Caco-2 (cell line): Measurements from ENCODE around the gene TAMALIN. TPM values are rescaled to one million over a fixed set of nuclear protein-coding genes. Genes with fewer than 3 reads are reported as not detected.

Source experiments
- BruUV-seq: library from RNA; stranded (reverse); fragments of 400-500 nt; replicated peaks from 2 replicates; lab custom pipeline; 2021; lab: Mats Ljungman, UMichigan
- CTCF ChIA-PET: fragments of 300-600 bp; sonication (Branson Sonifier 250); formaldehyde crosslinking; loops from one replicate; lab custom pipeline; 2022; ENCODE audit warnings: antibody characterized with exemption; lab: Charles Lee
- POLR2A ChIA-PET: fragments of 300-600 bp; sonication (Branson Sonifier 250); formaldehyde crosslinking; loops from one replicate; lab custom pipeline; 2022; ENCODE audit warnings: antibody characterized with exemption; lab: Charles Lee
- DNase-seq, 2 experiments: peaks; one replicate each; pipeline versions ENCODE4 v3.0.0 to v3.0.0-alpha.2; 2020 to 2022
- H3K27me3 ChIP-seq: replicated peaks from 2 replicates; pipeline ENCODE4 v1.6.0; 2011; ENCODE audit warnings: low read length; ENCODE audit not compliant: control insufficient read depth, insufficient read depth
- H3K36me3 ChIP-seq: 2 replicates; pipeline ENCODE4 v1.5.1; 2011; ENCODE audit warnings: low read length; ENCODE audit not compliant: control insufficient read depth, insufficient read depth
- H3K4me1 ChIP-seq: fragments of 250-450 bp; sonication (Bioruptor Pico); 2 replicates; pipeline ENCODE4 v1.5.1; 2020; ENCODE audit warnings: mild to moderate bottlenecking
- H3K4me3 ChIP-seq: 2 replicates; pipeline ENCODE4 v1.5.1; 2011; ENCODE audit warnings: low read depth, mild to moderate bottlenecking, control low read depth, low read length
- H3K9me3 ChIP-seq: fragments of 250-450 bp; sonication (Bioruptor Pico); 2 replicates; pipeline ENCODE4 v1.5.1; 2020; ENCODE audit warnings: mild to moderate bottlenecking, moderate library complexity
- H3K27ac Mint-ChIP-seq: one replicate; pipeline ENCODE4 v1.8.0; 2022; ENCODE audit warnings: mixed read lengths; ENCODE audit not compliant: unreplicated experiment
- H3K27me3 Mint-ChIP-seq: one replicate; pipeline ENCODE4 v1.8.0; 2022; ENCODE audit warnings: mixed read lengths; ENCODE audit not compliant: insufficient read depth, unreplicated experiment
- H3K36me3 Mint-ChIP-seq: one replicate; pipeline ENCODE4 v1.8.0; 2022; ENCODE audit warnings: mild to moderate bottlenecking, mixed read lengths; ENCODE audit not compliant: insufficient read depth, unreplicated experiment
- H3K4me1 Mint-ChIP-seq: one replicate; pipeline ENCODE4 v1.8.0; 2022; ENCODE audit warnings: low read depth, mixed read lengths; ENCODE audit not compliant: unreplicated experiment
- H3K4me3 Mint-ChIP-seq: one replicate; pipeline ENCODE4 v1.8.0; 2022; ENCODE audit warnings: mild to moderate bottlenecking, moderate library complexity, mixed read lengths; ENCODE audit not compliant: unreplicated experiment
- H3K9me3 Mint-ChIP-seq: one replicate; pipeline ENCODE4 v1.8.0; 2022; ENCODE audit warnings: mixed read lengths; ENCODE audit not compliant: unreplicated experiment
- intact Hi-C: fragments of 100-400 bp; cut with micrococcal nuclease; formaldehyde crosslinking; loops from one replicate; pipeline ENCODE4 v1.10.0; 2022; ENCODE audit not compliant: unreplicated experiment
- total RNA-seq: library from RNA; stranded (reverse); gene quantifications from 2 replicates; pipeline ENCODE4 v1.2.3, GENCODE V29; 2022
- TF ChIP-seq, protein P1 (sequence below), 2 experiments: fragments of 200-600 bp in 1 of 2; IDR thresholded peaks; 1 replicate in 1 of 2; 2 replicates in 1 of 2; pipeline versions ENCODE4 v1.5.1 to v1.8.0; 2011 to 2022; ENCODE audit warnings: antibody characterized with exemption in 1 of 2, control low read depth in 1 of 2, inconsistent platforms in 1 of 2, low read depth in 1 of 2, low read length in 1 of 2, mild to moderate bottlenecking in 1 of 2, moderate library complexity in 1 of 2; ENCODE audit not compliant: insufficient read depth in 1 of 2, severe bottlenecking in 1 of 2, unreplicated experiment in 1 of 2

Gene TAMALIN
- total RNA-seq, 1 experiment from 2014 or later, result 4.1 TPM

DNA sequence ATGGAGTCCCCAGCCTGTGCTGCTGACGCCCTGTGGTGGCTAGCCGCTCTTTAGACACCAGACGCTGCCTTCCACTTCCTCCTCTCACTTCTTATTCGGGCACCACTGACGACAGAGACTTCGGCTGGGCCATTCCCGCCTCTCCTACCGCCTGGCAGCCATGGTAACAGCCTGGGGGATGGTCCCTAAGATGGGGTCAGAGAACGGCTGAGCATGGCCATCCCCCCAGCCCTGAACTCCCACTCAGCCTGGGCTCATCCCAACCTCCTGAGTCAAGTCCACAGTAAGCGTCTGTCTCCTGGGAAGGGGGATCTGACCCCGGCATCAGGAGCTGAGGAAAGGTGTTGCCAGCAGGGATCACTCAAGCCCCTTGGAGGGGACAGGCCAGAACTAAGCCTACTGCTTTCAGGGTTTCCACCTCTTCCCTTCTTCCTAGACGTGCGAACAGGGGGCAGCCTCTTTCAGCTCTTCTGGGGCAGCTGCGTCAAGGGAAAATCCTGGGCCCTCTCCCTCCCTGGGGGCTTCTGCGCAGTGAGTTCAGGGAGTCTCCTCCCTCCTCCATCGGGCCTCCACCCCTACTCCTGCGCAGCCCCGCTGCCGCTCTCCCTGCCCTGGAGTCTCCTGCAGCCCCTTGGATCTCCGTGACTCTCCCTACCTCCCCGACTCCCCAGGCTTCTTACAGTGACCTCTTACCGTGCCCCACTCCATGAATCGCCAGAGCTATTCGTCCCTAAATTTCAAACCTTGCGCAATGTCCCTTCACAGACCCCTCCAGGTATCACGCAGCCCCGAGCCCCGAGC is 643 bp upstream of the TAMALIN start:
- H3K4me3 ChIP-seq, result no peak overlapping the region
- no peaks in the 10 kb centered on the region for H3K36me3 ChIP-seq
- H3K27me3 ChIP-seq, result no peaks in the 10 kb centered on the region
- intact Hi-C loops, result no loop called here
- no peaks in the 10 kb centered on the region for H3K4me1 ChIP-seq
- Mint-ChIP-seq H3K9me3 (no peaks in the 10 kb centered on the region), H3K27ac (no peak overlapping the region), H3K4me3 (no peak overlapping the region), H3K27me3 (no peaks in the 10 kb centered on the region), H3K4me1 (no peaks in the 10 kb centered on the region), H3K36me3 (peaks cover 46% of the 10 kb centered on the region)
- no peak for DNase-seq
- TF ChIP-seq, protein P1, sequence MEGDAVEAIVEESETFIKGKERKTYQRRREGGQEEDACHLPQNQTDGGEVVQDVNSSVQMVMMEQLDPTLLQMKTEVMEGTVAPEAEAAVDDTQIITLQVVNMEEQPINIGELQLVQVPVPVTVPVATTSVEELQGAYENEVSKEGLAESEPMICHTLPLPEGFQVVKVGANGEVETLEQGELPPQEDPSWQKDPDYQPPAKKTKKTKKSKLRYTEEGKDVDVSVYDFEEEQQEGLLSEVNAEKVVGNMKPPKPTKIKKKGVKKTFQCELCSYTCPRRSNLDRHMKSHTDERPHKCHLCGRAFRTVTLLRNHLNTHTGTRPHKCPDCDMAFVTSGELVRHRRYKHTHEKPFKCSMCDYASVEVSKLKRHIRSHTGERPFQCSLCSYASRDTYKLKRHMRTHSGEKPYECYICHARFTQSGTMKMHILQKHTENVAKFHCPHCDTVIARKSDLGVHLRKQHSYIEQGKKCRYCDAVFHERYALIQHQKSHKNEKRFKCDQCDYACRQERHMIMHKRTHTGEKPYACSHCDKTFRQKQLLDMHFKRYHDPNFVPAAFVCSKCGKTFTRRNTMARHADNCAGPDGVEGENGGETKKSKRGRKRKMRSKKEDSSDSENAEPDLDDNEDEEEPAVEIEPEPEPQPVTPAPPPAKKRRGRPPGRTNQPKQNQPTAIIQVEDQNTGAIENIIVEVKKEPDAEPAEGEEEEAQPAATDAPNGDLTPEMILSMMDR (IDR thresholded peaks at IDR 0.05; ENCODE audit: insufficient read depth in 1 of 2, low read depth in 1 of 2, low read length in 1 of 2, severe bottlenecking in 1 of 2, unreplicated experiment in 1 of 2), result no peak
- H3K9me3 ChIP-seq, result no peaks in the 10 kb centered on the region
- BruUV-seq, result no TSS peak
- ChIA-PET POLR2A (no interaction called here), CTCF (interaction anchor here (1.0 to 3.1 kb wide), 3 partner anchors 14 to 19 kb away, joined by 5 to 69 read pairs (median 6); no protein-coding TSS in a partner anchor)

DNA sequence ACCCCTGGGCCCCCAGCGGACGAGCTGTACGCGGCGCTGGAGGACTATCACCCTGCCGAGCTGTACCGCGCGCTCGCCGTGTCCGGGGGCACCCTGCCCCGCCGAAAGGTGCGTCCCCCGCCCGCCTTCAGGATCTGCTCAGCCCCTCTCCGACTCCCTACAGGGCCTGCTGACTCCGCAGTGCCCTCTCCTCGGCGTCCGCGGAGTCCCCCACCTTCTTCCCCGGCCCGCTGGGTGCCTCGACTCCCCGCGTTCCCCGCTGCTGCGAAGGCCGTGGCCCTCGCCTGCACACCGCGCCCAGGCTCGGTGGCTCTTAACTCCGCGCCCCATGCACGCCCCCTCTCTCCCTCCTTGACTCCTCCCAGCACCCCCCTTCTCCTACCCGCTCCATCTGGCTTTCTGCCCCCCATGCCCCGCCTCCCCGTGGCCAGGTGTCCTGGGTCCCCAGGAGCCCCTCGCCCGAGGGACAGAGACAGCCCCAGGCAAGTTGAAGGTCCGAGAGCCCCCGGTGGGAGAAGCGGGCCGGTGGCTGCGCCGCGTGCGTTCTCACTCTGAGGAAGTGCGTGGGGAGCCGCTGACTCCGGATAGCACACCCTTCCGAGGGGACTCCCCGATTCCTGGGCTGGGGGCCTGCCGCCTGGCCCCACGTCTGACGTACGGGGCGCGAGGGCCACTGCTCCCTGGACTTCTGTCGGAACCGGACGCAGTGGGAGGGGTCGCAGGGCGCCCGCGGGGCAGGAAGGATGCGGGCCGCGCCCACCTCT is 594 bp downstream of the TAMALIN start:
- TF ChIP-seq, protein P1 (IDR thresholded peaks at IDR 0.05; ENCODE audit: insufficient read depth in 1 of 2, low read depth in 1 of 2, low read length in 1 of 2, severe bottlenecking in 1 of 2, unreplicated experiment in 1 of 2), result no peak
- Histone ChIP-seq H3K36me3 (no peaks in the 10 kb centered on the region), H3K4me3 (no peak overlapping the region), H3K27me3 (no peaks in the 10 kb centered on the region), H3K9me3 (no peaks in the 10 kb centered on the region), H3K4me1 (no peaks in the 10 kb centered on the region)
- H3K27ac Mint-ChIP-seq, result no peak overlapping the region
- H3K9me3 Mint-ChIP-seq, result no peaks in the 10 kb centered on the region
- DNase-seq, result no peak
- intact Hi-C loops, result no loop called here
- no TSS peak for BruUV-seq
- POLR2A ChIA-PET, result no interaction called here
- H3K36me3 Mint-ChIP-seq, result peaks cover 41% of the 10 kb centered on the region
- H3K4me3 Mint-ChIP-seq, result no peak overlapping the region
- no peaks in the 10 kb centered on the region for H3K4me1 Mint-ChIP-seq
- no peaks in the 10 kb centered on the region for H3K27me3 Mint-ChIP-seq
- CTCF ChIA-PET, result interaction anchor here (0.6 to 1.1 kb wide), 2 partner anchors 16 to 18 kb away, joined by 4 to 6 read pairs; no protein-coding TSS in a partner anchor

GRCh38 chr12:52007982-52008510 is 1.3 kb downstream of the TAMALIN start:
- BruUV-seq, result no TSS peak
- no peak for DNase-seq
- Mint-ChIP-seq H3K4me1 (no peaks in the 10 kb centered on the region), H3K9me3 (no peaks in the 10 kb centered on the region), H3K36me3 (peaks cover 40% of the 10 kb centered on the region), H3K27ac (no peak overlapping the region), H3K27me3 (no peaks in the 10 kb centered on the region), H3K4me3 (no peak overlapping the region)
- TF ChIP-seq, protein P1 (IDR thresholded peaks at IDR 0.05; ENCODE audit: insufficient read depth in 1 of 2, low read depth in 1 of 2, low read length in 1 of 2, severe bottlenecking in 1 of 2, unreplicated experiment in 1 of 2), result no peak
- H3K9me3 ChIP-seq, result no peaks in the 10 kb centered on the region
- intact Hi-C loops, result no loop called here
- H3K27me3 ChIP-seq, result no peaks in the 10 kb centered on the region
- CTCF ChIA-PET, result interaction anchor here (0.6 to 3.5 kb wide), 4 partner anchors 13 to 25 kb away, joined by 3 to 37 read pairs (median 4); no protein-coding TSS in a partner anchor
- POLR2A ChIA-PET, result no interaction called here
- H3K4me1 ChIP-seq, result no peaks in the 10 kb centered on the region
- no peaks in the 10 kb centered on the region for H3K36me3 ChIP-seq
- H3K4me3 ChIP-seq, result no peak overlapping the region
